HTERT RPE-1 (cell line): ENCODE results near the gene C12orf42.

Source experiments
- in situ Hi-C: fragments of 300-500 bp; cut with MboI; formaldehyde crosslinking; loops from 4 replicates; pipeline ENCODE4 v1.14.3; 2020; ENCODE audit warnings: low sequenced_read_pairs

Gene C12orf42

DNA sequence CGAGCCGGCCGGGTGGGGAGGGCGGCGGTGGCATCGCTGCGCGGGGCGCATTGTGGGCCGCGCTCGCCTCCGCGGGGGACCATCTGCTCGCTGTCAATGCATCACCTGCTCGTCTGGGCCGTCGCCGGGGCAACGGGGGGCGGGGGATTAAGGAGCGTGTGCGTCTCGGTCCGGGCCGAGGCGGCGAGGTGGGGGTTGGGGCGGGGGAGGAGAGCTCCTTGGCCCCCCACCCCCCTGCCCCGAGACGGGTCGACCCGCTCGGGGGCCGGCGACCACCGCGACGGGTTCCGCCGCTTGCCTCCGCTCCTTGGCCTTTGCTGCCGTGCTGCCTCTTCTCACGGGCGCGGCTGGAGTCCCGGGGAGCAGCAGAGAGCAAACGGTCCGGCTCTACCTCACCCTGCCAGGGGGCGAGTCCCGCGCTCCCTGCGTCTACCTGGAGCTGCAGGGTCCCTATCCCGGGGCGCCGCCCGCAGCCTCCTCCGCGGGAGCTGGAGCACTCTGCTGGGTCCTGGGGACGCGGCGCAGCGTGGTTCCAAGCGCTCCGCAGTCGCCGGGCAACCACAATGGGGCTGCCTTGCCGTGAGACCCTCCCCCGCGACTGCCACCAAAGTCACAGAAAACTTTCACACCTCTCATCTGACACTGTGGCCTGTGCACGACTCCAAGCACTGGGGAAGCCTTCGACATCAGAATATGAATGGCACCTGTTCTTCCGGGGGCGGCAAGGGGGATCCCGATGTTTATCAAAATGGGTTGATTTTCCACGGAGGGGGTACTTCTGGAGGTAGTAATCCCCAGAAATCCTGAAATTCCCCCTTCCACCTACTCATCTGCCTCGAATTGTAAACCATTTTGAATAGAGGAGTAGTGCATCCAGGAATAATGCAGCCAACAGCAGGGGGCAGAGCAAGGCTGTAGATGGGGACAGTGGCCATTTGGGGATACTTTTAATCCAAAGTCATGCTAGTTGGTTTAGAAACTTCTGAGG lies at the start of gene C12orf42:
C12orf42 (minus strand) TSS at position 500 of the 988 bp plus-strand sequence. CDS start 17,542 bp downstream, outside the sequence.
- in situ Hi-C loops = no loop called here

DNA sequence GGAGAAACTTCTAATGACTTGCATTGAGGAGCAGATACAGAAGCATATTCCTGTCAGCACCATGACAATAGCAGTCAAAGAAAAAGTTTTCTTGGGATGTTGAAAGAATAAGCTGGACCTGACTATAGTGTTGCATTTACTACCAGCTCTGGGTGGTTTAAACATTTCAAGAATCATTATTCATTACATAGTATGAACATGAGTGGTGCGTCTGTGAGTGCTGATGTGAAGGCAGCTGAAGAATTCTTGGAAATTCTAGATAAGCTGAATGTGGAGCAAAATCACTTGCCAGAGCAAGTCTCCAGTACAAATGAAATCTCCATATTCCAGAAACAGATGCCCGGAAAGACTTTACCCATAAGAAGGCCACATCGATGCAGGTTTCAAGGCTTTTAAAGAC lies 46.3 kb upstream of the C12orf42 start:
- in situ Hi-C loops = no loop called here

DNA sequence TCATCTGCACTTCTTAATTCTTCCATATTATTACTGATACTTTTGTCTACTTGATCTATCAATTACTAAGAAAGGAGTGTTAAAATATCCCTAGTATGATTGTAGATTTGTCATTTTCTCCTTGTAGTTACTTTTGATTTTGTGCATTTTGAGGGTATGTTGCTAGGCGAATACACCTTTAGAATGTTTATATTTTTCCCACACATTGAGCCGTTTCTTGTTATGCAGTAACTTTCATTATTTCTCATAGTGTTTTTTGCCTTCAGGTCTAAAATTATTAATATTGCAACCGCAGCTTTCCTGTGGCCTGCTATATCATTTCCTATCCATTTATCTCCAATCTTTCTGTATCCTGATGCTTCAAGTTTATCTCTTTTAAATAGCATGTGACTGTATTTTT lies 44.6 kb upstream of the C12orf42 start:
- in situ Hi-C loops = no loop called here

DNA sequence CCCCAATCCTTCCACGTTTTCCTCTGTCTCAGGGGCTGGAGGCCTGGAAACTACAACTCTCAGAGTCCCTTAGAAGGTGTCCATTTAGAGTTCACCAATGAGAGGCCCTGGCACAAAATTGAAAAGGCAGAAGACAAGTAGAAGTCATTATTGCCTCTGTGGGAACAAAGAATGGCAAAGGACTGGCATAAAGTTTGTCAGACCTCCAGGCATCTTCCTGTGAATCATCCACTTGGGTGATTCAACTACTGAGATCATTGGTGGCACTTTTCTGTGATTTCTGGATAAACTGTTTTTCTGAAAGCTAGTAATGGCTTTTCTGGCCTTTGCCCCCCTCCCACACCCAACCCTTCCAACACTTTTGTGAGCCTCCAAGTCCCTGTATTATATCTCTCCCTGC lies 42.6 kb upstream of the C12orf42 start:
- in situ Hi-C loops = no loop called here

DNA sequence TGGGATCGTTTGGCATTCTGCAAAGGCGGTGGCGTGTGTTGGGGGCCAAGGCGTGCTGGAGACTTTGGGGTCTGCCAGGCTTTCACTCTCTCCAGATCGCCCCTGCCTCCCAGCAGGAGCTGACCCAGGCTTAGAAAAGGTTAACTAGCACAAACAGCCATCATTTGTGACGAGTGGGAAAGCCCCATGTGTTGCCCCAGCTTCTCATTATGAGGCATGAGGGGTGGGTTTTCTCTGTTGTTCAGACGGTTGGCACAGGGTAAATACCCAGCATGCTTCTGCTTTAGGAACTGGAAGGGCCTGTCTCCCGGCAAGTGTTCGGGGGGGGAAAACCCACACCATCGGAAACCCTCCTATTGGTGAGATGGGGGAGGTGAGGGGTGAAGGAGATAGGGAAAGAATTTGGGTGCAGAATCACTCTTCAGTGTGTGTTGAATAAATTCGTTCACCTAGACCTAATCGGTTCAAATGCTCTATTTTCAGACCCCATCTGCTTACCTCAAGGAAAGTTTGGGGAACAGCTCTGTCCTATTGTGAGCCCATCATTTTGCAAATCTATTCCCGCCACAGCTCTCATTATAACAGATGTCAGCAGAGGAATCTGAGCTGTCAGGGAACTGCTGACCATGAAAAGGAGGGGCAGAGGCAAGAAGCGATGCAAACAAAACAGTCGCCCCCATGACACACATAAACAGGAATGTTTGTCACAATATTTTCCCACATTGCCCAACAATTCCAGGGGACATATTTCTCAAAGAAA lies 34.7 kb upstream of the C12orf42 start:
- in situ Hi-C loops = no loop called here

DNA sequence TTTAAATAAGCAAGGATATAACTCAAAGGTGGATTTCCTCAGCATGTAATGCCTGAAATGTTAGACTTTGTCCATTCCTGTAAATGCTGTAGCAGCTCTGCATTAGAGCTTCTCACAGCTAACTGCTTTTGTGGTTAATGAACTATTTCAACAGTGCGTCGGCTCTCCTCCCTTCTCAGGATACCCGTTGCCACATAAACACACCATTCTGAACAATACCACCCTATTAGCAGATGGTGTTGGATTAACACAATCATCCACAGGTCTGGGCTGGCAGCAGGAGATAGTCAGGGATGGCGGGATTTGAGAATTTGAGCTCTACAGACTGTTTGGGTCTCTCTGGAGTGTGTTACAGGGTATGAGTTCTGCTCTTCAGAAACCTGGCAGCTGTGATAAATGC lies 33.5 kb upstream of the C12orf42 start:
- in situ Hi-C loops = no loop called here

DNA sequence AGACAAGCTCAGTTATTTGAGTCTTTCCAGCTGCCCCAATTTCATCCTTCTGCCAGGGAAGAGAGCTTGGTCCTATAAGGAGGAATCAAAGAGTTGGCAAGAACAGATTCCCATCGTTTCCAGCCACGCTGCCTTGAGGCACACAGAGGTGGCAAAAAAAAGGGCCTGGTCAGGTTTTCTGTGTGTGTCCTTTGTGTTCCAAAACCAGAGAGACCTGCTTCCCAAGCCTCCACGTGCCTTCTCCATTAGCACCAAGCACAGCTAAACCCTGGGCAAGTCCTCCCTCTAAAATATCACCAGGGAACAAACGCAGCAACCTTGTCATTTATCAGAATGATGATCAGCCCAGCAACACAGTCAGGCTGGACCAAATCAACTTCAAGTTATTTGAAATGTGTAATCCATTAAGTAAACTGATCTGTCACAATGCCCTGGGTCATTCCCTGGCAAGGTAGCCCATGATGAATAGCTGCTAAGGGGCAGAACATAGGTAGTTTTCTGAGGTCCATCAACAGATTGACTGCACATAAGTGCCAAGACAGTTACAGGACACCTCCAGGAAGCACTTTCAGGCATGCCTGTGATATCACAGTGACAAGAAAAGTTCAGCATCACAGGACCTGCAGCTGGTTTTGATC lies 28.6 kb upstream of the C12orf42 start:
- in situ Hi-C loops = no loop called here

DNA sequence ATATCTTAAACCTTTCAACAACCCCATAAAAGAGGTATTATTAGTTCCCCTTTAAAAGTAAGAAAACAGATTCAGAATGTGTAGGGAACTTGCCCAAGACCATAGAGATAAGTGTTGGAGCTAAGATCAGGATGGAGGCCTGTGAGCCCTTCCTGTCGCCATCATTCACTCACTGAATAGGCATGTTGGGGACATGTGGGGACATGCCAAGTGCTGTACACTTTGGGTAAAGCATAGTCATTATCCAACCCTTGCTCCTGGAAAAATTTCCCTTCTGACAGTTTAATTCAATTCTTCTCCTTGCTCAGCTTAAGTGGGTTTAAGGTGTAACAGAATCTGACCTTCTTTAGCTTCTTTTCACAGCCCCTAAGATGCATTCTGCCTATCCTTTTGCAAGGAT lies 28.0 kb upstream of the C12orf42 start:
- in situ Hi-C loops = no loop called here

DNA sequence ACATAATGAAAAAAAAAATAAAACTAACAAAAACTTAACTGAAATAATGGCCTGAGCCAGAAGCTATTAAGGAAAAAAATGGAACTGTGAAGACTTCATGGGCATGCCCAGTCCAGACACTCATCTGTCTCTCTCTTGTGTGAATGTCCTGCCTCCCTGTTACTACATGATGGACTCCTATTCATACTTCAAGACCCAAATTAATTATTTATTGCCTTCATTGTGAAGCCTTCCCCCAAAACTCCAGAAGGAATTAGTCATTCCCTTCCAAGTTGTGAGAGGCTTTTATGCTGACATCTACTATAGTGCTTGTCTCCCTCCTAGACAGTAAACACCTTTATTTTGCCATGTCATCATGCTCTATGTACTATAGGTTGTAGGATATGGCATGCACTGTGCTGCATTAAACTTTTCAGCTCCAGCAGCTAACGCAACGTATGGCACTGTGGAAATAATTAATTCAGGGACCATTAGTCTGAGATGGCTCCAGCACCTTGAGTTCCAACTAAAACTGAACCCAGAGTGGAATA lies 25.0 kb upstream of the C12orf42 start:
- in situ Hi-C loops = no loop called here

DNA sequence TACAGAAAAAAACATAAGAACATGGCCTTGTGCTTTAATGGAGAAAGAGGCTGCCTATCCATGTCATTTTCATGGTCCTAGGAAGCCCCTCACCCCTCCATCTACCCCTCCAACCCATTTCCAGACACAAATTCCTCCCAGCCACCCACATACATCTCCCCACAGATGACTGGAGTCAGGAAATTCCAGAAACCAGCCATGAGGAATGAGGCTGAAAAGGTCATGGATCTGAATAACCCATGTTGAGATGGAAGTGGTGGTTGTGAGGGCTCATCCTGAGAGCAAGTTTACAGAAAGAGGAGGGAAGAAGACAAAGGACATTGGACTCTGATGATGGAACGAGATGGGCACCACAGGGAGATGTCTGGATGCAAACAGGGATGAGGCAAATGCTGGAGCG lies 23.9 kb upstream of the C12orf42 start:
- in situ Hi-C loops = no loop called here

DNA sequence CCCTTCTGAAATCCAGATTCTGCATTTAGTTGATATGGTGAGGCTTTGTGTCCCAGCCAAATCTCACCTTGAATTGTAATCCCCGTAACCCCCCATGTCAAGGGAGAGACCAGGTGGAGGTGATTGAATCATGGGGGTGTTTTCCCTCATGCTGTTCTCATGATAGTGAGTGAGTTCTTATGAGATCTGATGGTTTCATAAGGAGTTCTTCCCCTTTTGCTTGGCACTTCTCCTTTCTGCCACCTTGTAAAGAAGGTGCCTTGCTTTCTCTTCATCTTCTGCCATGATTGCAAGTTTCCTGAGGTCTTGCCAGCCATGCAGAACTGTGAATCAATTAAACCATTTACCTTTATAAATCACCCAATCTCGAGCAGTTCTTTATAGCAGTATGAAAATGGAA lies 23.1 kb upstream of the C12orf42 start:
- in situ Hi-C loops = no loop called here

DNA sequence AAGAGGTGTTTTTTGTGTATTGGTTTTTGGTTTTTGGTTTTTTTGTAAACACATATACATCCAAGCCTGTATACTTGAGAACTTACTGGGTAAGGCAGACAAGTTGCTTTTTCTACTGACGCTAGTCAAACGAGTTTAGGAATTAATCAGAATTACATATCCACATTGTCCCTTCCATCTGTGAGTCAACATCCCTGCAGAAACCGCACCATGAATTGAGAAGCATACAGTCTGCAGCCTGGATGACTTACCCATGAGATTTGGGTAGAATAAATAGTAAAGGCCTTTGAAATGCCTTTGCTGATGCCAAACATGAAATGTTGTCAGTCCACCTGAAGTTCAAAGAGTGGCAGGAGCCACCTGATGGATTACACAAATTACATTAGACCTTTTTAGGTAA lies 21.4 kb upstream of the C12orf42 start:
- in situ Hi-C loops = no loop called here

DNA sequence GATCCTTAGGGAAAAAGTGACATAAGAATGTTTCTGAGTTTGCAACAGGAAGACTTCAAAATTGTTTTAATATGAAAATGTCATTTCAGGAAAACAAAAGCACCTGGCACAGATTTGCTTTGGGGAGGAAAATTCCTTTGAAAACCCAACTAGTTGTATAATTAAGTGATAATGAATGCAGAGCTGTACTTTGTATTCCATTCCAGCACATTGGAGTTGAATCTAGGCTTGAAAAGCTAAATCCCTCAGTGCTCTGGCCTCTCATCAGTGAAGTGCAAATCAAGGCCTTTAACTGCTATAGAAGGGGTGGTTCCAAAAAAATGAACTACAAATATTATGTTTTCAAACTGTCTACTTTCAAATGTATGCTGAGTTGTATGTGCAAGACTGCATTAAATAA lies 19.6 kb upstream of the C12orf42 start:
- in situ Hi-C loops = no loop called here

DNA sequence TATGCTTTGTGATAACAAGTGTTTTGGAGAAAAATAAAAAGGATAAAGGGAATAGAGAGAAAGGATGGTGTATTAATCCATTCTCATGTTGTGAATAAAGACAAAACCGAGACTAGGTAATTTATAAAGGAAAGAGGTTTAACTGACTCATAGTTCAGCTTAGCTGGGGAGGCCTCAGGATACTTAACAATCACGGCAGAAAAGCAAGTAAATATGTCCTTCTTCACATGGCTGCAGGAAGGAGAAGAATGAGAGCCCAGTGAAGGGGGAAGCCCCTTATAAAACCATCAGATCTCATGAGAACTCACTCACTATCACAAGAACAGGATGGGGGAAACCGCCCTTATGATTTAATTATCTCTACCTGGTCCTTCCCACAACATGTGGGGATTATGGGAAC lies 18.1 kb upstream of the C12orf42 start:
- in situ Hi-C loops = no loop called here

DNA sequence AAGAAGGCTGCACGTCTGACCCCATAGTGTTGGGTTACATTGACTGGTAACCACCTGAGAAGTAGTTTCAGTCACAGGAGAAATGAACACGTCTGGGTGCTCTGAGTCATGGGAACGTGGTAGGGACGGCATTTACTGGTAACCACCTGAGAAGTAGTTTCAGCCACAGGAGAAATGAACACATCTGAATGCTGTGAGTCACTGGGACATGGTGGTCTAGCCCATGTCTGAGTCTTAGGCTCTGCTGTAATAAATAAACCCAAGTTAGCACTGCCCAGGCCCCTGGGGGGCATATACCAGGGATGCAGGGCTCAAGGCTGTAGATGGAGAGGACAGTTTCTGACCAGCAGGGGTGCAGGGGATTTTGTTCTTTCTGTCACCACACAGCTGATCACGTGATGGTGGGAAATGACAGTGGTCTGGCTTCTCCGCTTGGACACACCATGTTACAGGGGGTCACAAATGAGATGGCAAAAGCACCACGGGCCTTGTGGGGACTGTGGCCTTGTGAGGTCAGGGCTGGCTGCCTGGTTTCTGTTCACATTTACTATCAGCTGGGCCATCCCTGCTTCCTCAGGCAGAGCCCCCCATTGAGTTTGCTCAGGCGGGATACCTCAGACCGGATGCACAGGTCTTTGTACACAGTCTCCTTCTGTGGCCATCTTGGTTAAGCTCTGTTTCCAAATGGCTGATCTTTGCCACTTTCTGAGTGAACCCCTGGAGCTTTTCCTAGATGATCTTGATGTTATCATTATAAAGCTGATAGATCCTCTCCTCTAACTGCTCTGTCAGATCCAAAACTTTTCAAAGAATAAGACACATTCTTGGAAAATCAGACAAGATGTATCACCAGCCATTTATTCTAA lies 9.8 kb upstream of the C12orf42 start:
- in situ Hi-C loops = no loop called here

DNA sequence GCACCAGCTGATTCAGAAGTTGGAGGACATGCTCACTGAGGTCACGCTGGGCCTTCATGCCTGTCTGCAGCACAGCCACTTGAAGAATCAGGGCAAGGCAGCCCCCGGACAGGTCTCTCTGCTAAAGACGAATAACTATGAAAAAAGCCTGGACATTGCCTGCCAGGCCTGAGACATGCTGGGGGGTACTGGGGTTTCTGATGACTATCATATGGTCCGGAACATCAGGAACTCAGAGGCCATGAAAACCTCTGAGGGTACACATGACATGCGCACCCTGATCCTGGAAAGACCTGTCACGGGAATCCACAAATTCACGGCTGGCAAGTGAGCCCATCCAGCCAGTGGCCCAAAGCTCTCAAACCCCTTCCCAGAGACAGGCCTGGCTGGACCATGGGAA lies 8.8 kb upstream of the C12orf42 start:
- in situ Hi-C loops = no loop called here

DNA sequence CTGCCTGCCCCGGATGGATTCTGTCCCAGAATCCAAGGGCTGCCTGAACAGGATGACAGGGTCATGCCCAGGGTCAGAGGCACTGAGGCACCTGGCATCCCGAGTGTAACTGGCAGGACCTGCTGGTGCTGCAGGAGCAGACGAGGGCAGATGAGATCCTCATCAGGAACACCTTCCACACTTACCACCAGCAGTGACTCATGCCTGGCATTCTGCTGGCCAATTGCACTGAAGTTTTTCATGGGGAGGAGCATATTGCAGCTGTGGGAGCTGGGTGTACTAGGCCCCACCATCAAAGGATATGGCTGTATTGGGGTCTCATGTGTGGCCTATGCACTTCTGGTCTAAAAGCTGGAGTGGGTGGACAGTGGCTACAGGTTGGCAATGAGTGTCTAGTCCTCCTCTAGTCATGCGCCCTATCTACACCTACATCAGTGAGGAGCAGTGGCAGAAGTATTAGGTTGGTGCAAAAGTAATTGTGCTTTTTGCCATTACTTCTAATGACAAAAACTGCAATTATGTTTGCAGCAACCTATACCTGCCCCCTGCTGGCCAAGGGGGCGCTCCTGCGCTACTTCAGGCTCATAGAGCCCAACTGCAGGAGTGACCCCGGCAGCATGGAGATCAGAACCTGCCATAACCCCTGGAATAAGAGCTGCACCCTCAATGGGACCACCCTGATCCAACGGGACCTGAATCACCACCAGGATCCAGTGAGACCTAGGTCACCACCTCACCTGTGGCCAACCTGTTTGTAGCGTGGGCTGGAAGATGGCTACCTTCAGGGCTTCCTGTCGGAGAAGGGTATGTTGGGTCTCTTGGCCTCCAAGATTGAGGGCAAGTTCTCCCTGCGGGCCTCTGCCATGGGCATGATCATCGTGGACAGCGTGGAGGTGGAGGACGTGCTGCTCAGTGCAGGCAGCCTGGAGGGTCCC lies 8.0 kb upstream of the C12orf42 start:
- in situ Hi-C loops = no loop called here

DNA sequence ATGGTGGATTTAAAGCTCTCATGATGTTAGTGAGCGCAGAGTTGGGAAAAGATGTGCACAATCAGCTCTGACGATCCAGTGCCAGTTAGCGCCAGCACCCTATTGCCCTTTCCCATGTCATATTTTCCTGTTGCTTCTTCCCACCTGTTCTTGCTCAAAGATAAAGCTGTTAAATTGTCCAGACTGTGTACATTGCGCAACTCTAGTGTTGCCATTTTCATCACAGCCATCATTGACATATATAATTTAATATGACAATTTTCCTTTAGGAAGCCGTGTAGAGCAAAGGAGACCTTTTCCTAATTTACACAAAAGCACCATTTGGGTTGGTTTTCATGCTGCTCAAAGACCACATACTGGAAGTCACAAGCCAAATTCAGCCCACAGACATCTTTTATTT lies 5.7 kb upstream of the C12orf42 start:
- in situ Hi-C loops = no loop called here

DNA sequence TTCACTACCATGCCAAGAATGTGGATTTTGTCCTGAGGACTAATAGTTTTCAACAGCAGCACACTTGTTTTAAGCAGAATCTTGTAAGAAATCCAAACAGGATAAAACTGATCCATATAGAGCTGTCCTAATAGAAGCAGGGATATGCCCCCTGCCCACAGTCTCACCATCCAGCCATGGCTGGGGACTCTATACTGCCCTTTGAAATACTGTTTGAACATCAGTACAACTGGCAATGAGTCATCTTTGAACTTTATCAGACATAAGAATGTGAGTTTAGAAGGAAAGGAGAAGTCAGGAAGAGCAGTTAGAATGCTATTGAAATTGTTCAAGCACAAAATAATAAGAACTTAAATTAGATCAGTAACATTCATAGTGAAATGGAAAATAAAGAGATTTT lies 3.8 kb upstream of the C12orf42 start:
- in situ Hi-C loops = no loop called here
